MCF 10A (cell line): ENCODE results near the gene TRIM26. TPM values are rescaled to one million over a fixed set of nuclear protein-coding genes. Genes with fewer than 3 reads are reported as not detected.

Experiments
- BruUV-seq: library from RNA; stranded (reverse); fragments of 400-500 nt; replicated peaks from 2 replicates; lab custom pipeline; 2021; lab: Mats Ljungman, UMichigan
- CTCF ChIA-PET: fragments of 300-600 bp; sonication (Branson Sonifier 250); formaldehyde crosslinking; extraction: SDS; loops from one replicate; lab custom pipeline; 2021; ENCODE audit warnings: antibody characterized with exemption, inconsistent platforms; lab: Yijun Ruan, JAX
- POLR2A ChIA-PET: fragments of 300-600, 350-650 bp; sonication (Branson Sonifier 250); formaldehyde crosslinking; extraction: SDS; loops from one replicate; lab custom pipeline; 2020; ENCODE audit warnings: antibody characterized with exemption, inconsistent platforms; lab: Yijun Ruan, JAX
- DNase-seq: peaks from one replicate; pipeline ENCODE4 v3.0.0-alpha.2; 2018; ENCODE audit not compliant: unreplicated experiment
- H3K27ac Mint-ChIP-seq: one replicate; pipeline ENCODE4 v1.8.0; 2022; ENCODE audit warnings: mild to moderate bottlenecking, low read depth, mixed read lengths; ENCODE audit not compliant: unreplicated experiment
- H3K27me3 Mint-ChIP-seq: one replicate; pipeline ENCODE4 v1.8.0; 2022; ENCODE audit warnings: mixed read lengths; ENCODE audit not compliant: insufficient read depth, unreplicated experiment
- H3K36me3 Mint-ChIP-seq: one replicate; pipeline ENCODE4 v1.8.0; 2022; ENCODE audit warnings: mild to moderate bottlenecking, moderate library complexity, mixed read lengths; ENCODE audit not compliant: insufficient read depth, unreplicated experiment
- H3K4me1 Mint-ChIP-seq: one replicate; pipeline ENCODE4 v1.8.0; 2022; ENCODE audit warnings: mixed read lengths; ENCODE audit not compliant: insufficient read depth, unreplicated experiment
- H3K4me3 Mint-ChIP-seq: one replicate; pipeline ENCODE4 v1.8.0; 2022; ENCODE audit warnings: mild to moderate bottlenecking, moderate library complexity, mixed read lengths; ENCODE audit not compliant: unreplicated experiment
- H3K9me3 Mint-ChIP-seq: one replicate; pipeline ENCODE4 v1.8.0; 2022; ENCODE audit warnings: mixed read lengths; ENCODE audit not compliant: unreplicated experiment
- intact Hi-C: fragments of 100-400 bp; cut with micrococcal nuclease; formaldehyde crosslinking; loops from 2 replicates; pipeline ENCODE4 v1.14.1; 2022
- total RNA-seq: library from RNA; stranded (reverse); gene quantifications from 2 replicates; pipeline ENCODE4 v1.2.3, GENCODE V29; 2022
- TF ChIP-seq, protein P1 (sequence below): fragments of 200-600 bp; IDR thresholded peaks from one replicate; pipeline ENCODE4 v1.8.0; 2022; ENCODE audit warnings: antibody characterized with exemption, mild to moderate bottlenecking; ENCODE audit not compliant: unreplicated experiment

Gene TRIM26
- total RNA-seq, 1 experiment from 2014 or later, result 60.6 TPM

DNA sequence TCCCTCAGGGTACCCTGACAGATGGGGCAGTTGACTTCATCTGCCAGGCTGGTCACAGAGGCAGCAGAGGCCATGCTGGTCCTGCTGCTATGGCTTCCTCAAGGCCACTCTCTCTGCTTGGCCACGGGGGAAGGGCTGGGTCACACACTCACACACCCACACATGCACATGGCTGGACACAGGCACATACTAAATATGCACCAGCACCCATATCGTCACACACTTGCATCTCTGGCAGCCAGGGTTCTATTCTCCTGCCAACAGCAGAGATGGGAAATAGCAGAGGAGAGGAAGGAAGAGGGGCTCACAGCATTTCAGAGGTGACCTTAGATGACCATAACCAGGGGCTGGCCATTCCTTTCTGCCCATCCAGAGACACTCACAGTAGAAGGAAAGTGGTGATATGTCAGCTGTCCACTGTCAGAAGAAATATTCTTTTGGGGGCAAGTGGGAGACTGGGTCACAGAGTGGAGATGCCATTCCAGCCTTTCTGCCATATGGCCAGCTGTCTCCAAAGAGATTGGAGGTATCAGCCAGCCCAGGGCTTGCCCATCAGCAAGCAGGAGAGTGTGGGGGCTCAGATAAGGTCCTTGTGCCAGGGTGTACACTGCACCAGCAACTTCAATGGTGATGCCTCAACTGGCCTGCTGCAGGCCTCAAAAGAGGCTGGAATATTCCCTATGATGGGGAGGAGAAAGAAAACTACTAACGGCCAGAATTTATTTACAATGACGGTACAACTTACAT lies 52.2 kb downstream of the TRIM26 start, which contains the start of gene TRIM10:
TRIM10 (minus strand) TSS at position 427 of the 747 bp plus-strand sequence; CDS start at position 74, 353 bp downstream.
- Mint-ChIP-seq H3K36me3 (no peaks in the 10 kb centered on the region), H3K4me1 (peaks cover 6% of the 10 kb centered on the region), H3K9me3 (no peaks in the 10 kb centered on the region), H3K4me3 (no peak within 1 kb of the TSS), H3K27me3 (no peaks in the 10 kb centered on the region), H3K27ac (no peak within 1 kb of the TSS)
- CTCF ChIA-PET, result interaction anchor here (0.6 to 2.7 kb wide), 3 partner anchors 29 to 807 kb away, joined by 3 to 11 read pairs (median 4); no protein-coding TSS in a partner anchor
- no peak for DNase-seq
- BruUV-seq, result no TSS peak
- POLR2A ChIA-PET, result no interaction called here
- intact Hi-C loops, result no loop called here
- TF ChIP-seq, protein P1, sequence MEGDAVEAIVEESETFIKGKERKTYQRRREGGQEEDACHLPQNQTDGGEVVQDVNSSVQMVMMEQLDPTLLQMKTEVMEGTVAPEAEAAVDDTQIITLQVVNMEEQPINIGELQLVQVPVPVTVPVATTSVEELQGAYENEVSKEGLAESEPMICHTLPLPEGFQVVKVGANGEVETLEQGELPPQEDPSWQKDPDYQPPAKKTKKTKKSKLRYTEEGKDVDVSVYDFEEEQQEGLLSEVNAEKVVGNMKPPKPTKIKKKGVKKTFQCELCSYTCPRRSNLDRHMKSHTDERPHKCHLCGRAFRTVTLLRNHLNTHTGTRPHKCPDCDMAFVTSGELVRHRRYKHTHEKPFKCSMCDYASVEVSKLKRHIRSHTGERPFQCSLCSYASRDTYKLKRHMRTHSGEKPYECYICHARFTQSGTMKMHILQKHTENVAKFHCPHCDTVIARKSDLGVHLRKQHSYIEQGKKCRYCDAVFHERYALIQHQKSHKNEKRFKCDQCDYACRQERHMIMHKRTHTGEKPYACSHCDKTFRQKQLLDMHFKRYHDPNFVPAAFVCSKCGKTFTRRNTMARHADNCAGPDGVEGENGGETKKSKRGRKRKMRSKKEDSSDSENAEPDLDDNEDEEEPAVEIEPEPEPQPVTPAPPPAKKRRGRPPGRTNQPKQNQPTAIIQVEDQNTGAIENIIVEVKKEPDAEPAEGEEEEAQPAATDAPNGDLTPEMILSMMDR, result no peak

DNA sequence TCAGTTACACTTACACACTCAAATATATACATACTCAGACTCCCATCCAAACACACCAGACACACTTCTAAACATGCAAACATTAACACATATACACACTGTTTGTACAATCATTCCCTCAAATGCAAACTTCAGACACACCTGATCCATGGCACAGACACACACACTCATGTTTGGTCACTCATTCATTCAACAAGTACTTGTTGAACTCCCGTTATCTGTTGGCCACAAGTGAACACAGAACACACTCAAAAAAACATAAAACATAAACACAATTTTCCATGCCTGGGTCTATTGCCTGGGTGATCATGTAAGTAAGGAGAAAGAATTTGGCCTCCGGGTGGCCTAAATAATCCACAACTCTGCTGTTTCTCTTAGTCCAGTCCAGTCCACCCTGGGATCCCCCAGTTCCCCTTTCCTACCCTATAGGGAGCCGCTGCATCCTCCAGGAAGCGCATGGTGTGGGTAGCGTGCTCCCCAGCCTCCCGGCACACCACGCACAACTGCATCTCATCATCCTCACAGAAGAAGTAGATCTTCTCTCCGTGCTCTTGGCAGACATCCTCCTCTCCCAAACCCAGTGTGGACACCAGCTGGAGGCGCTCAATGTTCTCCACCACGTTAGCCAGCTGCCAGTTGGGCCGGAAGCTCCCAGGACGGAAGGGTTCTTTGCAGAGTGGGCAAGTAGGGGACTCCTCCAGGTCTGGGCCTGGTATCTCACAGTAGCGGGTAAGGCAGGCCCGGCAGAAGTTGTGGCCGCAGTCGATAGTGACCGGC lies 53.0 kb downstream of the TRIM26 start:
- TF ChIP-seq, protein P1, result no peak
- no peak overlapping the region for H3K27ac Mint-ChIP-seq
- POLR2A ChIA-PET, result no interaction called here
- no peak for DNase-seq
- BruUV-seq, result no TSS peak
- H3K36me3 Mint-ChIP-seq, result no peaks in the 10 kb centered on the region
- intact Hi-C loops, result no loop called here
- H3K27me3 Mint-ChIP-seq, result no peaks in the 10 kb centered on the region
- peaks cover 14% of the 10 kb centered on the region for H3K4me1 Mint-ChIP-seq
- H3K9me3 Mint-ChIP-seq, result no peaks in the 10 kb centered on the region
- H3K4me3 Mint-ChIP-seq, result no peak overlapping the region
- CTCF ChIA-PET, result interaction anchor here (0.6 to 2.7 kb wide), 2 partner anchors 29 to 808 kb away, joined by 3 to 11 read pairs; no protein-coding TSS in a partner anchor

GRCh38 chr6:30158475-30159040 lies 54.6 kb downstream of the TRIM26 start:
- BruUV-seq, result no TSS peak
- ChIA-PET POLR2A (interaction anchor here (0.7 kb wide), 1 partner anchor 57 kb away, joined by 3 read pairs; no protein-coding TSS in a partner anchor), CTCF (no interaction called here)
- no peak for DNase-seq
- intact Hi-C loops, result no loop called here
- Mint-ChIP-seq H3K4me1 (peaks cover 26% of the 10 kb centered on the region), H3K9me3 (no peaks in the 10 kb centered on the region), H3K4me3 (no peak overlapping the region), H3K27ac (no peak overlapping the region), H3K27me3 (no peaks in the 10 kb centered on the region), H3K36me3 (no peaks in the 10 kb centered on the region)
- TF ChIP-seq, protein P1, result no peak

GRCh38 chr6:30157999-30158398 lies 55.2 kb downstream of the TRIM26 start:
- TF ChIP-seq, protein P1, result no peak
- Mint-ChIP-seq H3K4me3 (no peak overlapping the region), H3K9me3 (no peaks in the 10 kb centered on the region), H3K27me3 (no peaks in the 10 kb centered on the region), H3K36me3 (no peaks in the 10 kb centered on the region), H3K27ac (no peak overlapping the region), H3K4me1 (peaks cover 26% of the 10 kb centered on the region)
- DNase-seq, result no peak
- ChIA-PET POLR2A (interaction anchor here (0.7 kb wide), 1 partner anchor 56 kb away, joined by 3 read pairs; no protein-coding TSS in a partner anchor), CTCF (no interaction called here)
- no TSS peak for BruUV-seq
- intact Hi-C loops, result no loop called here
